ENCODE data around the gene ARHGEF28. TPM values are rescaled to one million over a fixed set of nuclear protein-coding genes. Genes with fewer than 3 reads are reported as not detected.

ARHGEF28 gene
- total RNA-seq, 1 donor from 2014 or later: 0.11 TPM

DNA sequence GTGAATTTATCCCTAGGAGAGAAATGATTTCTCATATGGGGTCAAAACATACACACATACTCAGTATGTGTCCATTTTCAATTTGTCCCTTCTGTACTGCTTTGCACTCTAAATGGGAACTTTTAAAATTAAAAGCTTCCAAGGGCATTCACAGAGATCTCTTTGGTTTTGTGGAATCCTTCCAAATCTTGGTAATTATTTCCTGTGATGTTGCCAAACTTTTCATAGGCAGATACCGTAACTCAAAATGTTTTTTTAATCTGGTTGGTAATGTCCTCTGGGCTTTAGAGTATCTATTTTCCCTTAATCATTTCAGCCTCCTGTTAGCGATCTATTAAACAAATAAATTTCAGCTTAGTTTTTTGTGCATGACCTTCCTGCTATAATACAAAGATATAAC is 282.4 kb downstream of the ARHGEF28 start:
- Histone ChIP-seq H4K20me1 (ENCODE audit: low read depth) (no peaks in the 10 kb centered on the region), H3K4me3 (no peak overlapping the region), H3K36me3 (no peaks in the 10 kb centered on the region), H3K4me2 (no peak overlapping the region), H2AFZ (replicated peaks) (no peak overlapping the region), H3K9me3 (ENCODE audit: low read depth) (no peaks in the 10 kb centered on the region), H3K9ac (no peak overlapping the region), H3K79me2 (ENCODE audit: low read depth) (no peaks in the 10 kb centered on the region), H3K27me3 (no peaks in the 10 kb centered on the region), H3K4me1 (no peaks in the 10 kb centered on the region), H3K27ac (no peak overlapping the region), H3F3A (ENCODE audit: low read depth) (no peaks in the 10 kb centered on the region)
- no peak for TF ChIP-seq EZH2 (IDR thresholded peaks at IDR 0.05)
- H3K4me3 Mint-ChIP-seq: no peak overlapping the region
- peaks cover 5% of the 10 kb centered on the region for H3K27me3 Mint-ChIP-seq (ENCODE audit: insufficient read depth, low read depth)
- peaks cover 2% of the 10 kb centered on the region for H3K36me3 Mint-ChIP-seq
- H3K27ac Mint-ChIP-seq: no peak overlapping the region
- H3K4me1 Mint-ChIP-seq: peaks cover 8% of the 10 kb centered on the region
- DNase-seq (ENCODE audit: low spot score): no peak
- peaks cover 12% of the 10 kb centered on the region for H3K9me3 Mint-ChIP-seq

DNA sequence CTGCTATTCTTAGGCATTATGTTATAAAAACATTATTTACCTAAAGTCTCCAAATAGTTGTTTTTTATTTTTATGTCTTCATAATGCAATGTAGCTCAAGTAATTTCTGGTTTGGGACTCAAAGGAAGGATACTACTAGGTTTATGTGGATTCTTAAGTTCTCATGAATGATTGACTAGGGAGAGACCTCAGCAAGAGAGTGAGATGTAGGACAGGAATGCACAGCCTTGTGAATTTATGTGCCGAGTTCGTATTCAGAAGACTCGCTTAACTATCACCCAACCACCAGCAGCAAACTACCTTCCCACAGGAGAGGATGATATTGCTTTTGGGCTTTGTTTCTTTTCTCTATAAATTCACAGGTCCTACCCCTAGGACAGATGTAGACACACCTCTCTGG is 282.9 kb downstream of the ARHGEF28 start:
- no peak overlapping the region for H2AFZ ChIP-seq (replicated peaks)
- no peaks in the 10 kb centered on the region for H3K9me3 ChIP-seq (ENCODE audit: low read depth)
- peaks cover 8% of the 10 kb centered on the region for H3K4me1 Mint-ChIP-seq
- no peaks in the 10 kb centered on the region for H3F3A ChIP-seq (ENCODE audit: low read depth)
- no peak overlapping the region for H3K27ac ChIP-seq
- H3K36me3 ChIP-seq: no peaks in the 10 kb centered on the region
- H3K4me3 ChIP-seq: no peak overlapping the region
- H4K20me1 ChIP-seq (ENCODE audit: low read depth): no peaks in the 10 kb centered on the region
- H3K27me3 ChIP-seq: no peaks in the 10 kb centered on the region
- no peak overlapping the region for H3K27ac Mint-ChIP-seq
- no peak overlapping the region for H3K9ac ChIP-seq
- peaks cover 5% of the 10 kb centered on the region for H3K27me3 Mint-ChIP-seq (ENCODE audit: insufficient read depth, low read depth)
- peaks cover 2% of the 10 kb centered on the region for H3K36me3 Mint-ChIP-seq
- TF ChIP-seq EZH2phosphoT487 (IDR thresholded peaks at IDR 0.05) (no peak), EZH2 (IDR thresholded peaks at IDR 0.05) (no peak)
- TF ChIP-seq, protein P1, sequence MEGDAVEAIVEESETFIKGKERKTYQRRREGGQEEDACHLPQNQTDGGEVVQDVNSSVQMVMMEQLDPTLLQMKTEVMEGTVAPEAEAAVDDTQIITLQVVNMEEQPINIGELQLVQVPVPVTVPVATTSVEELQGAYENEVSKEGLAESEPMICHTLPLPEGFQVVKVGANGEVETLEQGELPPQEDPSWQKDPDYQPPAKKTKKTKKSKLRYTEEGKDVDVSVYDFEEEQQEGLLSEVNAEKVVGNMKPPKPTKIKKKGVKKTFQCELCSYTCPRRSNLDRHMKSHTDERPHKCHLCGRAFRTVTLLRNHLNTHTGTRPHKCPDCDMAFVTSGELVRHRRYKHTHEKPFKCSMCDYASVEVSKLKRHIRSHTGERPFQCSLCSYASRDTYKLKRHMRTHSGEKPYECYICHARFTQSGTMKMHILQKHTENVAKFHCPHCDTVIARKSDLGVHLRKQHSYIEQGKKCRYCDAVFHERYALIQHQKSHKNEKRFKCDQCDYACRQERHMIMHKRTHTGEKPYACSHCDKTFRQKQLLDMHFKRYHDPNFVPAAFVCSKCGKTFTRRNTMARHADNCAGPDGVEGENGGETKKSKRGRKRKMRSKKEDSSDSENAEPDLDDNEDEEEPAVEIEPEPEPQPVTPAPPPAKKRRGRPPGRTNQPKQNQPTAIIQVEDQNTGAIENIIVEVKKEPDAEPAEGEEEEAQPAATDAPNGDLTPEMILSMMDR (IDR thresholded peaks at IDR 0.05): no peak
- no peak for DNase-seq (ENCODE audit: low spot score)
- no peak overlapping the region for H3K4me3 Mint-ChIP-seq
- no peaks in the 10 kb centered on the region for H3K4me1 ChIP-seq
- H3K79me2 ChIP-seq (ENCODE audit: low read depth): no peaks in the 10 kb centered on the region
- H3K9me3 Mint-ChIP-seq: peaks cover 12% of the 10 kb centered on the region
- no peak overlapping the region for H3K4me2 ChIP-seq

DNA sequence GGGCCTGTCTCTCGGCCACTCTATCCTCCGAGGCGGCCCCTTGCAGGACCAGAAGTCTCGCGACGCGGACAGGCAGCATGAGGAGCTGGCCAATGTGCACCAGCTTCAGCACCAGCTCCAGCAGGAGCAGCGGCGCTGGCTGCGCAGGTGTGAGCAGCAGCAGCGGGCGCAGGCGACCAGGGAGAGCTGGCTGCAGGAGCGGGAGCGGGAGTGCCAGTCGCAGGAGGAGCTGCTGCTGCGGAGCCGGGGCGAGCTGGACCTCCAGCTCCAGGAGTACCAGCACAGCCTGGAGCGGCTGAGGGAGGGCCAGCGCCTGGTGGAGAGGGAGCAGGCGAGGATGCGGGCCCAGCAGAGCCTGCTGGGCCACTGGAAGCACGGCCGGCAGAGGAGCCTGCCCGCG is 283.5 kb downstream of the ARHGEF28 start:
- H3K79me2 ChIP-seq (ENCODE audit: low read depth): no peaks in the 10 kb centered on the region
- H3K27ac ChIP-seq: no peak overlapping the region
- no peak for TF ChIP-seq EZH2 (IDR thresholded peaks at IDR 0.05)
- no peak for TF ChIP-seq EZH2phosphoT487 (IDR thresholded peaks at IDR 0.05)
- TF ChIP-seq, protein P1 (IDR thresholded peaks at IDR 0.05): no peak
- Mint-ChIP-seq H3K36me3 (peaks cover 2% of the 10 kb centered on the region), H3K27me3 (ENCODE audit: insufficient read depth, low read depth) (peaks cover 5% of the 10 kb centered on the region), H3K27ac (no peak overlapping the region), H3K9me3 (peaks cover 12% of the 10 kb centered on the region), H3K4me3 (no peak overlapping the region), H3K4me1 (peaks cover 8% of the 10 kb centered on the region)
- DNase-seq (ENCODE audit: low spot score): no peak
- H3K9ac ChIP-seq: no peak overlapping the region
- H3K9me3 ChIP-seq (ENCODE audit: low read depth): no peaks in the 10 kb centered on the region
- H3K4me3 ChIP-seq: no peak overlapping the region
- no peaks in the 10 kb centered on the region for H3K4me1 ChIP-seq
- no peaks in the 10 kb centered on the region for H3K36me3 ChIP-seq
- H3K27me3 ChIP-seq: no peaks in the 10 kb centered on the region
- H3F3A ChIP-seq (ENCODE audit: low read depth): no peaks in the 10 kb centered on the region
- no peak overlapping the region for H3K4me2 ChIP-seq
- H2AFZ ChIP-seq (replicated peaks): peak overlapping the region; percentile 8
- H4K20me1 ChIP-seq (ENCODE audit: low read depth): no peaks in the 10 kb centered on the region

DNA sequence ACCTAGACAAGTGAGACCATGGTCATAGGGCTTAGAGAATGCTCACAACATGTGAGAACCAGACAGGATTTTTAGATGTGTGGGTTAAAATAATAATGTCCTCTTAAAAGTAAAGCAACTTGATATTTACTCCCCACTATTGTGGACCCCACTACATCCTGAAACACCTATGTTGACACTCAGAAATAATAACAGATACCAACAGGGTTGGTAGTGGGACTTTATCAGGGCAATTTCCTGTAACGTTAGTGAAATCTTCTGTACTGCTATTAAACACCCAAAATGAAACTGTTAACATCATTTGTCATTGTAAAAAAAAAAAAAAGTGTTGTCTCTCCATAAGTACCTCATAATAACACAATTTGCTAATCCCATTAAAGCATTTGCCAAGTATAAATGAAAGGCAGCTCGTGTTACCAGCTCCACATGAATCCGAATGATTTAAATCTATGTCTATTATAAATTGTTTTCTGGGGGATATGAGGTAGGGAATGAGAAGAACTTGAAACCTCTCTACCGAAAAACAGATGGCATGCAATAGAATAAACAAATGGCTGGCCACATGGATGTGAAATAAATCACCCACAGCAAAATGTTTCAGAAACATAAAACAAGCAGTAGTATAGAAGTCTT is 285.9 kb downstream of the ARHGEF28 start:
- TF ChIP-seq EZH2 (IDR thresholded peaks at IDR 0.05) (no peak), EZH2phosphoT487 (IDR thresholded peaks at IDR 0.05) (no peak)
- H3K27me3 Mint-ChIP-seq (ENCODE audit: insufficient read depth, low read depth): no peaks in the 10 kb centered on the region
- no peaks in the 10 kb centered on the region for H3K9me3 ChIP-seq (ENCODE audit: low read depth)

More for the DNA sequence above, 285.9 kb downstream of the ARHGEF28 start:
- H3K4me3 ChIP-seq: no peak overlapping the region
- DNase-seq (ENCODE audit: low spot score): no peak
- no peaks in the 10 kb centered on the region for H3K27me3 ChIP-seq
- H3K36me3 ChIP-seq: no peaks in the 10 kb centered on the region
- no peak overlapping the region for H2AFZ ChIP-seq (replicated peaks)
- peaks cover 6% of the 10 kb centered on the region for H3K9me3 Mint-ChIP-seq
- H3K27ac Mint-ChIP-seq: no peak overlapping the region
- no peaks in the 10 kb centered on the region for H4K20me1 ChIP-seq (ENCODE audit: low read depth)
- no peak overlapping the region for H3K4me3 Mint-ChIP-seq
- no peak overlapping the region for H3K27ac ChIP-seq
- peaks cover 8% of the 10 kb centered on the region for H3K4me1 Mint-ChIP-seq
- H3F3A ChIP-seq (ENCODE audit: low read depth): no peaks in the 10 kb centered on the region
- H3K9ac ChIP-seq: no peak overlapping the region
- H3K4me1 ChIP-seq: no peaks in the 10 kb centered on the region
- peaks cover 2% of the 10 kb centered on the region for H3K36me3 Mint-ChIP-seq
- H3K79me2 ChIP-seq (ENCODE audit: low read depth): no peaks in the 10 kb centered on the region
- H3K4me2 ChIP-seq: no peak overlapping the region
